Muscle layer of duodenum (tissue), 2 donors: ENCODE results near the gene SMARCA4.
"Not testable (repeated sequence)": the region's sequence is repeated elsewhere in the genome, so short reads cannot be mapped to it uniquely, and the experiment has no call there.

Experiments used
- H3K27ac ChIP-seq: one replicate; pipeline ENCODE4 v1.7.0; 2013; ENCODE audit warnings: mild to moderate bottlenecking, low read length
- H3K27me3 ChIP-seq: one replicate; pipeline ENCODE4 v1.7.0; 2013; ENCODE audit warnings: low read depth, mild to moderate bottlenecking, control low read depth, low read length
- H3K36me3 ChIP-seq, 2 donors: one replicate each; pipeline ENCODE4 v1.7.0; 2013; ENCODE audit warnings: low read length in 2 of 2, control low read depth in 1 of 2, mild to moderate bottlenecking in 1 of 2; ENCODE audit not compliant: insufficient read depth in 2 of 2, control insufficient read depth in 1 of 2
- H3K4me1 ChIP-seq, 2 donors: one replicate each; pipeline ENCODE4 v1.7.0; 2013; ENCODE audit warnings: low read length in 2 of 2, mild to moderate bottlenecking in 2 of 2, control low read depth in 1 of 2, moderate library complexity in 1 of 2; ENCODE audit not compliant: insufficient read depth in 2 of 2, control insufficient read depth in 1 of 2
- H3K4me3 ChIP-seq, 2 donors: one replicate each; pipeline ENCODE4 v1.7.0; 2013; ENCODE audit warnings: low read length in 2 of 2, low read depth in 1 of 2, mild to moderate bottlenecking in 1 of 2
- H3K9me3 ChIP-seq, 2 donors: one replicate each; pipeline ENCODE4 v1.7.0; 2013; ENCODE audit warnings: low read length in 2 of 2, control low read depth in 1 of 2, mild to moderate bottlenecking in 1 of 2; ENCODE audit not compliant: control insufficient read depth in 1 of 2
- donor health status: healthy.

The SMARCA4 gene

DNA sequence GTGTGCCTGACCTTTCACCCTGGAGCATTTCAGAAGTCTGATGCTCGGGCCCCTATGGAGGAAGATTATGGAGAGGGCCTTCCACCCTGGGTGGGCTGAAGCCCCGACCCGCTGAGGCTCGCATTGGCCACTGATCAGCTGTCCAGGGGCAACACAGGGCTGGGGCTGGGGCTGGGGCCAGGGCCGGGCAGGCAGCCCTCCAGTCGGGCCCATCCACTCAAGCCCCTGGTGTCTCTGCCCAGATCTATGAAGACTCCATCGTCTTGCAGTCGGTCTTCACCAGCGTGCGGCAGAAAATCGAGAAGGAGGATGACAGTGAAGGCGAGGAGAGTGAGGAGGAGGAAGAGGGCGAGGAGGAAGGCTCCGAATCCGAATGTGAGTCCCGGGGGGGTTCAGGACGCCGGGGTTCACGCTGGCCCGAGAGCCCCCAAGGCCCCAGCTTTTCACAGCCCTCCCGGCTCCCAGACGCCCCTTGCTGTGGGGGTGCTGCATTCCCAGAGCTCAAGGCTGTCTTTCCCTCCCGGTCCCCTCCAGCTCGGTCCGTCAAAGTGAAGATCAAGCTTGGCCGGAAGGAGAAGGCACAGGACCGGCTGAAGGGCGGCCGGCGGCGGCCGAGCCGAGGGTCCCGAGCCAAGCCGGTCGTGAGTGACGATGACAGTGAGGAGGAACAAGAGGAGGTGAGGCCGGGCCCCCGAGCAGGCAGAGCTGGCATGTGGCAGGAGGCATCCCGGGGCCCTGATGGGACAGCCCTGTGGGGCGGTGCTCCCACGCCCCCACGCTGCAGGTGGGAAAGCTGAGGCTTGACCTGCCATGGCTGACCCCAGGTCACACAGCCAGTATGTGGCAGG, 98.9 kb downstream of the SMARCA4 start:
- peaks cover 5 to 33% of the 10 kb centered on the region in 2 donors for H3K36me3 ChIP-seq
- H3K4me3 ChIP-seq: no peak overlapping the region
- no peak overlapping the region for H3K27ac ChIP-seq
- no peaks in the 10 kb centered on the region for H3K9me3 ChIP-seq
- no peaks in the 10 kb centered on the region for H3K27me3 ChIP-seq
- H3K4me1 ChIP-seq: no peaks in the 10 kb centered on the region

- peaks cover 5 to 36% of the 10 kb centered on the region in 2 donors for H3K36me3 ChIP-seq
- no peak overlapping the region for H3K27ac ChIP-seq
- no peaks in the 10 kb centered on the region for H3K27me3 ChIP-seq
- no peak overlapping the region for H3K4me3 ChIP-seq
- no peaks in the 10 kb centered on the region for H3K9me3 ChIP-seq
- H3K4me1 ChIP-seq: no peaks in the 10 kb centered on the region
These were observed 101.1 kb downstream of the SMARCA4 start for GRCh38 chr19:11061952-11062351.

GRCh38 chr19:11063434-11063833, 102.6 kb downstream of the SMARCA4 start:
- Histone ChIP-seq H3K27me3 (no peaks in the 10 kb centered on the region), H3K36me3 (peaks cover 5 to 31% of the 10 kb centered on the region in 2 donors), H3K4me3 (no peak overlapping the region), H3K4me1 (no peaks in the 10 kb centered on the region), H3K9me3 (no peaks in the 10 kb centered on the region), H3K27ac (no peak overlapping the region)

GRCh38 chr19:11064831-11065303, 104.0 kb downstream of the SMARCA4 start:
- Histone ChIP-seq H3K36me3 (peaks cover 5 to 20% of the 10 kb centered on the region in 2 donors), H3K4me3 (no peak overlapping the region), H3K27me3 (no peaks in the 10 kb centered on the region), H3K4me1 (no peaks in the 10 kb centered on the region), H3K27ac (no peak overlapping the region), H3K9me3 (no peaks in the 10 kb centered on the region)

- Histone ChIP-seq H3K27ac (no peak overlapping the region), H3K4me3 (no peak overlapping the region), H3K36me3 (peaks cover 0 to 12% of the 10 kb centered on the region in 2 donors)
These were observed 105.5 kb downstream of the SMARCA4 start for GRCh38 chr19:11066326-11066725.

GRCh38 chr19:11067356-11068113, 106.7 kb downstream of the SMARCA4 start:
- peaks cover 0 to 8% of the 10 kb centered on the region in 2 donors for H3K36me3 ChIP-seq
- no peaks in the 10 kb centered on the region for H3K4me1 ChIP-seq
- H3K27ac ChIP-seq: no peak overlapping the region
- H3K9me3 ChIP-seq: no peaks in the 10 kb centered on the region
- H3K27me3 ChIP-seq: no peaks in the 10 kb centered on the region
- H3K4me3 ChIP-seq: no peak overlapping the region

More at GRCh38 chr19:11066326-11066725, 105.5 kb downstream of the SMARCA4 start:
- Histone ChIP-seq H3K4me1 (no peaks in the 10 kb centered on the region), H3K9me3 (no peaks in the 10 kb centered on the region), H3K27me3 (no peaks in the 10 kb centered on the region)

DNA sequence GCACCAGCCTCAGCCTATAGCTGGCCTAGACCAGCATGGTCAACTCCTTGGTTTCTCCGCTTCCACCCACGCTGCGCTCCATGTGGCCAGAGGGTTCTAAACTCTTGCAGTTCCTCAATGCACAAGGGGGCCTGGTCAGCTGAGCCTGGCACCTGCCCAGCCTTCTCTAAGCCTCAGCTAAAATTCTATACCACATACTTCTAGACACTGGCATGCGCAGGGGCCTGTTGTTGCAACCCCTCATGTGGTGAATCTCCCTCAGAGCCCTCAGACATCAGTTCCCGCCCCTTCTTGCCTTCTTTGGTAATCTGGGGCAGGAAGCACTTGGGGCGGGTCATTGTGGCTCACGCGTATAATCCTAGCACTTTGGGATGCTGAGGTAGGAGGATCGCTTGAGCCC, 108.7 kb downstream of the SMARCA4 start:
- Histone ChIP-seq H3K4me1 (no peaks in the 10 kb centered on the region), H3K27ac (no peak overlapping the region), H3K27me3 (no peaks in the 10 kb centered on the region)

GRCh38 chr19:11070123-11070522, 109.3 kb downstream of the SMARCA4 start:
- H3K9me3 ChIP-seq: no peaks in the 10 kb centered on the region
- no peak overlapping the region for H3K4me3 ChIP-seq
- H3K27me3 ChIP-seq: no peaks in the 10 kb centered on the region
- peaks cover 0 to 8% of the 10 kb centered on the region in 2 donors for H3K36me3 ChIP-seq
- H3K4me1 ChIP-seq: no peaks in the 10 kb centered on the region
- no peak overlapping the region for H3K27ac ChIP-seq

More for the DNA sequence above, 108.7 kb downstream of the SMARCA4 start:
- peaks cover 0 to 8% of the 10 kb centered on the region in 2 donors for H3K36me3 ChIP-seq
- no peak overlapping the region for H3K4me3 ChIP-seq
- no peaks in the 10 kb centered on the region for H3K9me3 ChIP-seq

- Histone ChIP-seq H3K9me3 (no peaks in the 10 kb centered on the region), H3K27me3 (no peaks in the 10 kb centered on the region), H3K4me3 (no peak overlapping the region), H3K4me1 (no peaks in the 10 kb centered on the region), H3K27ac (no peak overlapping the region), H3K36me3 (no peaks in the 10 kb centered on the region)
These were observed 112.7 kb downstream of the SMARCA4 start for GRCh38 chr19:11073568-11073967.

GRCh38 chr19:11076792-11077191, 116.0 kb downstream of the SMARCA4 start:
- not testable (repeated sequence) for H3K4me3 ChIP-seq, H3K27me3 ChIP-seq, H3K36me3 ChIP-seq, H3K4me1 ChIP-seq, H3K9me3 ChIP-seq, H3K27ac ChIP-seq

- no peak overlapping the region for H3K4me3 ChIP-seq
- H3K27ac ChIP-seq: no peak overlapping the region
- no peaks in the 10 kb centered on the region for H3K27me3 ChIP-seq
- no peaks in the 10 kb centered on the region for H3K4me1 ChIP-seq
- H3K36me3 ChIP-seq: no peaks in the 10 kb centered on the region
- no peaks in the 10 kb centered on the region for H3K9me3 ChIP-seq
These were observed 118.1 kb downstream of the SMARCA4 start for GRCh38 chr19:11078893-11079292.
